ES-I3 (cell line): ENCODE measurements around the gene GALE.
"Not testable (repeated sequence)": the region's sequence is repeated elsewhere in the genome, so short reads cannot be mapped to it uniquely, and the experiment has no call there.

Experiments
- H3K36me3 ChIP-seq: 2 replicates; pipeline ENCODE4 v1.6.1; 2013; ENCODE audit warnings: mild to moderate bottlenecking, low read length, control low read depth, moderate library complexity; ENCODE audit not compliant: insufficient read depth
- H3K4me1 ChIP-seq: 2 replicates; pipeline ENCODE4 v1.6.1; 2013; ENCODE audit warnings: mild to moderate bottlenecking, control low read depth, low read length; ENCODE audit not compliant: insufficient read depth
- H3K9ac ChIP-seq: 2 replicates; pipeline ENCODE4 v1.6.1; 2013; ENCODE audit warnings: low read depth, mild to moderate bottlenecking, low read length, moderate library complexity
- H3K9me3 ChIP-seq: 2 replicates; pipeline ENCODE4 v1.6.1; 2013; ENCODE audit warnings: mild to moderate bottlenecking, low read length, moderate library complexity; ENCODE audit not compliant: control insufficient read depth, insufficient read depth

The GALE gene

GRCh38 chr1:23824711-23825075 is 24.1 kb upstream of the GALE start:
- no peaks in the 10 kb centered on the region for H3K4me1 ChIP-seq
- peak overlapping the region; percentile 100 for H3K9ac ChIP-seq
- no peaks in the 10 kb centered on the region for H3K36me3 ChIP-seq
- H3K9me3 ChIP-seq = no peaks in the 10 kb centered on the region

DNA sequence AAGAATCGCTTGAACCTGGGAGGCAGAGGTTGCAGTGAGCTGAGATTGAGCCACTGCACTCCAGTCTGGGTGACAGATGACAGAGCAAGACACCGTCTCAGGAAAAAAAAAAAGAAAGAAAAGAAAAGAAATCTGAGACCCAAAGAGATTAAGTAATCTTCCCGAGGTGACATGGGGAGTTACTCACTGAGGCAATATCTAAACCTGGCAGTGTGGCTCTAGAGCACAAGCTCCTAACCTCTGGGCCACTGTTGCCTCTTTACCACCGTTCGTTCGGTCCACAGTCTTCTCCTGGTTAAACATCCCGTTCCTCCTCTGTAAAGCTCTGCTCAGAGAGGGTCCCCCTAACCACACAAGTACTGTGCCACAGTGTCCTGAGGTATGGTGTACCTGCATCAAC is 23.2 kb upstream of the GALE start:
- no peak overlapping the region for H3K9ac ChIP-seq
- H3K36me3 ChIP-seq = no peaks in the 10 kb centered on the region
- no peaks in the 10 kb centered on the region for H3K4me1 ChIP-seq
- H3K9me3 ChIP-seq = no peaks in the 10 kb centered on the region

GRCh38 chr1:23817633-23818032 is 17.1 kb upstream of the GALE start:
- no peaks in the 10 kb centered on the region for H3K4me1 ChIP-seq
- no peak overlapping the region for H3K9ac ChIP-seq
- peaks cover 6% of the 10 kb centered on the region for H3K36me3 ChIP-seq
- no peaks in the 10 kb centered on the region for H3K9me3 ChIP-seq

DNA sequence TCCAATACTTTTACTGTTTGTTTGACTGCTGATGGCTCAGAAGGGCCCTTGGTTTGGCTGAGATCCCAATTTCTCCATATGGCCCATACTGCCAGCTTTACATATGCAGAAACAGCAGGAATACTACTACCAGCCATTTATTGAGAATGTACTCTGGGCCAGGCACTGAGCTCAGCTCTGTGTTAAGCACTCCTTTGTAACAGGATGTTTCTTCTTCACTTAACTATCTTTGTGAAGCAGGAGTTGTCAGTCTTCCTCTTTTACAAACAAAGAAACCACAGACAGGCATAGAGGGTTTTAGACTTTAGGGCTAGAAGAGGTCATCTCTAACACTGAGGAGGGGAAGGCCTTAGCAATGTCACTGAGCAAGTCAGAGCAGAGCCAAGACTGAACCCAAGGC is 16.4 kb upstream of the GALE start:
- Histone ChIP-seq H3K9me3 (no peaks in the 10 kb centered on the region), H3K36me3 (peaks cover 6% of the 10 kb centered on the region), H3K4me1 (no peaks in the 10 kb centered on the region), H3K9ac (no peak overlapping the region)

- Histone ChIP-seq H3K36me3 (peaks cover 6% of the 10 kb centered on the region), H3K9me3 (no peaks in the 10 kb centered on the region), H3K9ac (no peak overlapping the region), H3K4me1 (no peaks in the 10 kb centered on the region)
Measured at GRCh38 chr1:23816361-23816760, 15.8 kb upstream of the GALE start.

DNA sequence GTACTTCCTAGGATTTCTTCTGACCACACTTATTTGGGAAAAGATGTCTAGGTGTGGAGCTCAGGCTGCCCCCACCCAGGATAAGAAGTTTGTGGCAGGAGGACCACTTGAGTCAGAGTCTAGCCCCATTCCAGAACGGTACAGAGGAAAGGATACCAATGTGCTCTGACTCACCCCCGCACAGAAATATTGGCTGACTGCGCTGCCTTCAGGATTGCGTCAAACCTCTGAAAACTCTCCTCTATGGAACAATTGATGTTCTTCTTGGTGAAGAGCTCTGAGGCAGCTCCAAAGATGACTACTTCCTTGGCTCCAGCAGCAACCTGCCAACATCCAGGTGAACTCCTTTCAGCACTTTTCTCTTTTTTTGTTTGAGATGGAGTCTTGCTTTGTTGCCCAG is 13.5 kb upstream of the GALE start:
- no peaks in the 10 kb centered on the region for H3K9me3 ChIP-seq
- peaks cover 6% of the 10 kb centered on the region for H3K36me3 ChIP-seq
- H3K4me1 ChIP-seq = no peaks in the 10 kb centered on the region
- no peak overlapping the region for H3K9ac ChIP-seq

- Histone ChIP-seq H3K4me1 (no peaks in the 10 kb centered on the region), H3K36me3 (no peaks in the 10 kb centered on the region), H3K9ac (no peak overlapping the region), H3K9me3 (no peaks in the 10 kb centered on the region)
Measured at GRCh38 chr1:23810818-23811540, 10.4 kb upstream of the GALE start.

GRCh38 chr1:23809751-23810171 is 9.2 kb upstream of the GALE start:
- no peaks in the 10 kb centered on the region for H3K4me1 ChIP-seq
- no peaks in the 10 kb centered on the region for H3K36me3 ChIP-seq
- H3K9ac ChIP-seq = no peak overlapping the region
- H3K9me3 ChIP-seq = no peaks in the 10 kb centered on the region

DNA sequence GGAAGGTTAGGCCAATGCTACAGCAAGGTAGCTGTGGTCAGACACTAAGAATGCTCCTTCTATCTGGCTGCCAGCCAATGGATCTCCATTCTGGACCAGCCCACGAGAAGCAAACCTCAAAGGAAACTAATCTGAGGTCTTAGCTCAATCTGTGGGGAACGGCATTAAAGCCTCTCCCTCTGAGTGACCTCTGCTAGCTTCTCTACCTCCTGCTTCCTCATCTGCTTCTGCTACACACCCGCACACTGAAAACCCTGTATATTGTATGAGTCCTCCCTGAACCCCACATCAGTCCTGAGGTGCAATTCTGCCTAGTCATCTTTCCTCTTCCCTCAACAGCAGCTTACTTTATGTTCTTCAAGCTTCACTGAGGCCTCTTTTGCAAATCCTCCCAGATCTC is 6.9 kb upstream of the GALE start:
- no peaks in the 10 kb centered on the region for H3K36me3 ChIP-seq
- no peaks in the 10 kb centered on the region for H3K9me3 ChIP-seq
- no peaks in the 10 kb centered on the region for H3K4me1 ChIP-seq
- H3K9ac ChIP-seq = no peak overlapping the region

GRCh38 chr1:23806280-23806679 is 5.7 kb upstream of the GALE start:
- Histone ChIP-seq H3K36me3 (no peaks in the 10 kb centered on the region; the same call in 1 of the 2 replicates), H3K9me3 (no peaks in the 10 kb centered on the region), H3K4me1 (no peaks in the 10 kb centered on the region), H3K9ac (no peak overlapping the region)

GRCh38 chr1:23805025-23805424 is 4.5 kb upstream of the GALE start:
- H3K9me3 ChIP-seq = no peaks in the 10 kb centered on the region
- no peaks in the 10 kb centered on the region for H3K4me1 ChIP-seq
- H3K36me3 ChIP-seq = no peaks in the 10 kb centered on the region; the same call in 1 of the 2 replicates
- H3K9ac ChIP-seq = no peak overlapping the region

DNA sequence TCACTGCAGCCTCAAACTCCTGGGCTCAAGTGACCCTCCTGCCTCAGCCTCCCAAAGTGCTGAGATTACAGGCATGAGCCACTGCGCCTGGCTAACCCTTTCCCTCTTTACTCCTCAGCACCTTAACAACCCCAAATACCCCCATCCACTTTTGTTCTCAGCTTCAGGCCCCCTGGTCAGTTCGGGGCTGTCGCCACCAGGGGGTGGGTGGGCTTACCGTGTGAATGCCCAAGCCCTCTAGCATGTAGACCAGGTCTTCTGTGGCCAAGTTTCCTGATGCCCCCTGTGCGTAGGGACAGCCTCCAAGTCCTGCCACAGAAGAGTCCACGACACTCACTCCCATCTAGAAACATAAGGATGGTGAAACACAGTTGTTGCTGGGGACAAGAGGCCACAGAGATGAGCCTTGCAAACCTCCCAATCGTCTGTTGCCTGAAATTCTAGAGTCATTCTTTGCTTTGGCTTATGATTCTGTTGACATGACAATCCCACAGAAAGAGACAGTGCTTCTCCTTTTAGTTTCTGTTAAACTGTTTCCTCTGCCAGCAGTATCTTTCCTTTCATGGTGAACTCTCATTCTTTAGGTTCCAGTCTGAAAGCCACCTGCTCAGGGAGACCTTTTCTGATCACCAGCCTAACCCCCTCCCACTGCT is 3.8 kb upstream of the GALE start:
- Histone ChIP-seq H3K9ac (no peak overlapping the region), H3K9me3 (no peaks in the 10 kb centered on the region), H3K4me1 (no peaks in the 10 kb centered on the region; the same call in 1 of the 2 replicates), H3K36me3 (no peaks in the 10 kb centered on the region; the same call in 1 of the 2 replicates)

GRCh38 chr1:23803674-23804073 is 3.1 kb upstream of the GALE start:
- Histone ChIP-seq H3K9ac (no peak overlapping the region), H3K36me3 (no peaks in the 10 kb centered on the region; the same call in 1 of the 2 replicates), H3K4me1 (peaks cover 6% of the 10 kb centered on the region; the same call in 1 of the 2 replicates), H3K9me3 (no peaks in the 10 kb centered on the region)

DNA sequence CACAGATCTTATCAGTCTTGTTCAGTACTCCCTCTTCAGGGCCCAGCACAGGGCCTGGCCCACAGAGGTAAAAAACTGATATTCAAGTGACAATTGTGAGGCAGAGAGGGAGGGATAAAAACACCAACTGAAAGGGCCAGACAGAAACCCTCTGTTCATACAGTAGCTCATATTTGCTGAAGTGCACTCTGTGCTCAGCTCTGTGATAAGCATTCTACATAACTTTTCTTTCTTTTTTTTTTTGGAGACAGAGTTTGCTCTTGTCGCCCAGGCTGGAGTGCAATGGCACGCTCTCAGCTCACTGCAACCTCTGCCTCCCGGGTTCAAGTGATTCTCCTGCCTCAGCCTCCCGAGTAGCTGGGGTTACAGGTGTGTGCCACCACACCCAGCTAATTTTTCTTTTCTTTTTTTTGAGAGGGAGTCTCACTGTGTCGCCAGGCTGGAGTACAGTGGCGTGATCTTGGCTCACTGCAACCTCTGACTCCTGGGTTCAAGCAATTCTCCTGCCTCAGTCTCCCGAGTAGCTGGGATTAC is 2.3 kb upstream of the GALE start:
- H3K9ac ChIP-seq, H3K9me3 ChIP-seq, H3K36me3 ChIP-seq, H3K4me1 ChIP-seq: not testable (repeated sequence)

DNA sequence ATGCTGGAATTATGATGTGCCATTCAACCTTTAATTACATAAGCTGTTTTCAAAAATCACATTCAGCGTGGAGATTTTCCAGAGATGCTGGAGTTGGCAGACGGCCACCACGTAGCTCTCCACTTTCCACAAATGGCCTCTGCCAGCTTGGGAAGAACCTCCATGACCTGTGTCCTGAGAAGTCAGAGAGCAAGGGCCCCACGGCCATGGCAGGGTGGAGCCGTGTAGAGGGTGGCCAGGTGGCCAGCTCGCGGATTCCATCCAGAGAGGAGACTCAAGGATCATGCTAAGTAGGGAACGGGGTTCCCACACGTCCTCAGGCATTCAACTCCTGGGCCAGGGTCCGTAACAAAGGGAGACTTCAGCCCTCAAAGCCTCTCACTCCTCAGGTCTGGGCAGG is 1.3 kb upstream of the GALE start:
- no peaks in the 10 kb centered on the region; the same call in 1 of the 2 replicates for H3K36me3 ChIP-seq
- no peak overlapping the region for H3K9ac ChIP-seq
- no peaks in the 10 kb centered on the region for H3K9me3 ChIP-seq
- peaks cover 6% of the 10 kb centered on the region; the same call in 1 of the 2 replicates for H3K4me1 ChIP-seq
